ENCODE data around the gene ARL14EP.

Gene ARL14EP

GRCh38 chr11:30328681-30329080 lies 5.8 kb downstream of the ARL14EP start:
- no peak for DNase-seq

DNA sequence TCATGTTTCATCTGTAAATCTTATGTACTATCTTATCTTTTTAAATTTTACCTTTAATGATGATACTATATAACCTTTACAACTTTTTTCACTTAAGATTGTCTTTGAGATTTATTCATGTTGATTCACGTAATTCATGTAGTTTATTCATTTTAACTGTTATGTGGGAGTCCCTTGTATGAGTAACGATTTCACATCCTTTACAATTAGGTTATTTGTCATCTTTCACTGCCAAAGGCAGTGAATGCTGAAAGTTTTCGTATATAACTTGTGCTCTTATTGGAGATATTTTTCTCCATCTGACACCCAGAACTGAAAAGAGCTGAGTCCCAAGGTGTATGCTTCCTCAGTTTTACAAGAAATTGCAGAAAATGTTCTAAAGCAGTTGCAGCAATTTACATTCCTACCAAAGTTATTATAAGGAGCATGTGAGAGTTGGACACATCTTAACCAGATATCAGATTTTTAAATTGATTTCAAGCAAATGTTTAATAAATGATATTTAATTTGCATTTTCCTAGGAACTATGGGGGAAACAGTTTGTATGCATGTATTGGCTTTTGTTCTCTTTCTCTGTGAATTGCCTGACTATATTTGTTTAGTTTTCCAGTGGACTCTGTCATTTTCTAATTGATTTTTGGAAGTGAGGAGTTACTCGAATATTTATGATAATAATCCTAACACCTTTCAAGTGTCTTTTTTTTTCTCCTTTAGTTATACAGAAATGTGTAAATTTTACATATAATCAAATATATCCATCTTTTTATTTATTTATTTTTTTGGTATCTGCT lies 6.4 kb downstream of the ARL14EP start:
- no peak for DNase-seq

GRCh38 chr11:30333405-30333804 lies 10.5 kb downstream of the ARL14EP start:
- DNase-seq, result no peak

GRCh38 chr11:30342736-30343166 lies 19.8 kb downstream of the ARL14EP start:
- no peak for DNase-seq

DNA sequence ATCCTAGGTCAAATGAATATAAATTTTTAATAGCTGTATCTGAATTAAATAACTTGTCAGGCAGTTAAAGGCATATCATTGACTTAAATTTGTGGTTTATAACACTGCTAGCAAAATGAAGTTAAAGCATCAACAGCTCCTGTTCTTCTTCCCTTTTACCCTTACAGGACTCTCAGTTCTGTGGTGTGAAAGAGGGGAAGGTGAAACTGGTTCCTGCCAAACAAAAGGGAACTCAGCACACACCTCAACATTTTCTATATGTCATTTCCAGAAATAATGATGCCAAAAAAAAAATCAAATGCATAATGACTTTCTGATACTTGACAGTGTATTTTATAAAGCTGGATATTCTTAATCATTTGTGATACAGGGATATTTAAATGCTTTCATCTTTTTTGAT lies 21.2 kb downstream of the ARL14EP start:
- no peak for DNase-seq

- no peak for DNase-seq
Measured at GRCh38 chr11:30345644-30346043, 22.7 kb downstream of the ARL14EP start.

GRCh38 chr11:30346068-30346688 lies 23.3 kb downstream of the ARL14EP start:
- DNase-seq, result peak; percentile 36

GRCh38 chr11:30348035-30348434 lies 25.1 kb downstream of the ARL14EP start:
- no peak for DNase-seq

DNA sequence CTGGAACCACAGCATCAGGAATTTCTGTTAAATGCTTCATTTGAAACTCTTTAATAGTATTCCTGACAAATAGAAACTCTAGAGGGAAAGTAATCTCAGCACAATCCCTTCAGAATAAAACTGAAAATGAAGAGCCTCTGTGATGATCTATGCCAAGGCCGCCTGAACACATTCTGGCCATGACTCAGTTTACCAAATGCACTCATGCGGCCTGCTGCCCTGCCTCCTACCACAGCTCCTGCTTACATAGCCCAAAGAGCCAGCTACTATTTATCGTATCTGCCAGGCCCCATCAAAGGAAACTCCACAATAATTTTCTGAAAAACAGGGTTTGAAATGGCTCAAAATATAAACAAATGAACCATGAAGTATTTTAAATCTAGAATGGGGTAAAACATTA lies 27.0 kb downstream of the ARL14EP start:
- DNase-seq, result no peak

- no peak for DNase-seq
Measured at GRCh38 chr11:30350384-30350783, 27.5 kb downstream of the ARL14EP start.

DNA sequence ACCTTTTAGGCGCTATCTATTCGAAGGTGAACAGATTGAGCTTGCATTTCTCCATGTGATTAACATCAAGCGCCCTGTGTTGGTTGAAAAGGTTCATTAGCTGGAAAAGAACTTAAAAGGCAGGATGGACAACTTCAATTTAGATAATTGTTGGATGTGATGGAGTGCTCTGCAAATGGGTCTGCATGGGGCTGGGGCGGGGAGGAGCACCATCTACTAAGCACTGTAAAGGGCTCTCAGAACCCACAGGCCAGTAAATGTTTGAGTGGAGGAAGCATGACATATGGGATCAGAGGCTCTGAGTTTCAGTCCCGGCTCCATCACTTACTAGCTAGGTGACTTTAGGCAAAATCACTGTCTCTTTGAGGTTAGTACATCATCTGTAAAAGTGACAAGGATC lies 28.2 kb downstream of the ARL14EP start:
- no peak for DNase-seq

GRCh38 chr11:30356391-30356790 lies 33.5 kb downstream of the ARL14EP start:
- no peak for DNase-seq

- no peak for DNase-seq
Measured at GRCh38 chr11:30357872-30358271, 35.0 kb downstream of the ARL14EP start.

DNA sequence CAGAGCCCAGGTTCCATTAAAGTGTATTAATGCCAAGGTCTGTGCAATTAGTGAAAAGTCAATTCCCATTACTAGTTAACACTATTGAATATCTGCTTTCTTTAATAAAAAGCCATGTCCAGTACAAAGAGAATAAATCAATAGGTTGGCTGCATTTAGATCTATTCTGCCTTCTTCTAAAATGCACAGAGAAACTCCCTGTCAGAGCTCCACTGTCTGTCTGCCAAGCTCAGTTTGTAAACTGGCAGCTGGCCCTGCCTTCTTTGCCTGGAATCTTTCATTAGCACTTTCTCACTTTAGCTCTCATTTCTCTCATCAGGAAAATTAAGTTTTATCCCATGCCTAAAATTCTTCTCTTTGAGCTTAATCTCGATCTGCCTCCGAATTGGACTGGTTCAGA lies 35.6 kb downstream of the ARL14EP start:
- DNase-seq, result no peak

DNA sequence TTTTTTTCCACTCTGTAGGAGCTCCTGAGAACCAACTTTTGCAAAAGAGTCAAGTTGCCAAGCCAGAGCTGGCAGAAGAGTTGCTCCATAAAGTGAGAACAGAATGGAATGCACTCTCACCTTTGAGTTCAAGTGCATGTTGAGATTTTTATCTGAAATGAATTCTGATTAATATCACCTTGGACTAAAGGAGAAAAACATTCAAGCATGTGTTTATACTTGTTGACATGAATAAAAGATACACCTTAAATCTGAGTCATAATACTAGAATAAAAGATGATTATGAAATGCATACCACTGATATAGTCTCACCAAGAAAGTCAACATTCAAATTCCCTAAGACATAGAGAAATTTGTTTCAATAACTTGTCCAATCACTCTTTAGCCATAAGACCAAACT lies 37.8 kb downstream of the ARL14EP start:
- DNase-seq, result no peak

DNA sequence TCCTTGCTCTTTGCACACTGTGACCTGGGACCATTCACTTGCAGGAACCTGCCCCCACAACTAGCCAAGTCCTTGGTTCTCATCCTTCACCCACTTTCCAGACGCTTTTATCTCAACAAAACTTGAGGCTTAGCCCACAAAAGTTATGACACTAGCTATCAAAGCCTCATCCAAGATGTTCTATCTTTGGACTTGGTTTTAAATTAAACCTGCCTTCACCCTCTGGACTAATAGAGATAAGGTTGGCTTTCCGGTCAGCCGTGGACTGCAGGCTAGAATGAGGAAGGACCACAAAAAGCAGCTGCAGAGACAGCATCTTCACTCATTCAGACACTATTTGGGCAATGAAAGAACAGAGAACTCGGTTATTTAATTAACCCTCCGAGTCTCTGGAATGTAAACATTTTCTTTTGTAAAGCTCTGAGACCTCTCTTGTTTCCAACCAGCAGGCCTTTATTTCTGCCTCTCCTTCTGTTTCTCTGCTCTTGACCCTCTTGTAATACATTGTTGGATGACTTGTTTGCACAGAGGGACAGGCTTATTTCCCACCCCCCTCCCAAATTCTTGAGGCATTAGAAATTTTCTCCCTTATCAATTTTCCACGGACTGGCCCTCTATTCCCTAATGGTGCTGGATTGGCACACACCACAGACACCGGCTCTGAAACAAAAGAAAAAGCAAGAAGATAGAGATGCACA lies 41.4 kb downstream of the ARL14EP start:
- DNase-seq, result no peak

- no peak for DNase-seq
Measured at GRCh38 chr11:30364837-30365482, 42.1 kb downstream of the ARL14EP start.

DNA sequence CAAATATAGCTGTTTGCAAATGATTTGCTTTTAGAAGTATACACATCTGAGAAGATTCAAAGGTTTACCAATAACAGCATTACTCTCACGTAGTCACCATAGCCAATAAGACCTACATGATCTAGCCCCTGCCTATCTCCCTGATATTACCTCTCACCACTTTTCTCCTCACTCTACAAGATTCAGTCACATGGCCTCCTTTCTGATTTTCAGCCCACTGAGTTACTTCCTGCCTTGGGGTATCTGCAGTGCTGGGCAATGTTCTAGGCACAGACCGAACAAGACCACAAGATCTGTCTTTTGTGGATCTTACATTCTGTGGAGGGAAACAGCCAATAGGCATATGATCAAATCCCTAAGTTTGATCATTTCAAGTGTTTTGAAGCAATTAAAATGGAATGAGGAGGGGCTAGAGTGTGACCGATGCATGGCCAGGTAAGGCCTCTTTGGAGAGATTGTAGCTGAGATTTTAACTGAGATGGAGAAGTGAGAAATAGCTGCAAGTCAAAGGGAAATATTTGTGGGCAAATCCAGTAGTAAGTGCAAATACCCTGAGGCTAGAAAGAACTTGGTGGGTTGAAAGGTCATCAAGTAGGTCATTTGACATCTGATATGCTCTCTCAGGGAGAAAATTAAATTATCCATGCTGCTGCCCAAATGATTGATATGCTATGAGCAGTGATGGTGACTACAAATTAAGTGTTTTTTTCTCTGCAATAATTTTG lies 43.1 kb downstream of the ARL14EP start:
- DNase-seq, result no peak

DNA sequence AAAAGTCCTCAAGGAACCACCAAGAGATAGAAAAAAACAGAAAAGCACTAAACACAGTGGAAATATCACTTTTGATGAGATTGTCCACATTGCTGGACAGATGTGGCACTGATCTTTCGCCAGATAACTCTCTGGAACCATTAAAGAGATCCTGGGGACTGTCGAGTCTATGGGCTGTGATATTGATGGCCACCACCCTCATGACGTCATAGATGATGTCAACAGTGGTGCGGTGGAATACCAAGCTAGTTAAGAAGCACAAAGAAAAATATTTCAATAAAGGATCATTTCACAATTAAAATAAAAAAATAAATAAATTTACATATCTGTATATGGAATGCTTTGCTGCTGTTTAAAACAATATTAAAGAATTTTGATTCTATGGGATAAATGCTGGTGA lies 45.5 kb downstream of the ARL14EP start:
- DNase-seq, result no peak

DNA sequence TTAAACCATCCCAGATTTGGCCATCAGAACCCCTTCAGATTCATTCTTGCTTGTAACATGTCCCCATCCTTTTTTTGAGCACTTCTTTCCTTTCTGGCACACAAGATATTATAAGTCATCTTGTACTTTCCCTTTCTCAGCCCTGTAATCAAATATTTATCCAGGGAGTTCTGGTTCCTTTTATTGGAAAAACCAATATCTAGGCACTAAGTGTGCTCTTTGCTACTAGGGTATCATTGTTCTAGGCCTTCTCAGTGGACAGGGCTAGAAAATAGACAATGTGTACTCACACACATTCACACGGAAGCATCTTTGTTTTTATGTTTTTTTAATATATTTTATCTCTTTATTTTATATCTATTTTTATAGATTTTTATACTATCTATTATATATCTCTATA lies 47.3 kb downstream of the ARL14EP start:
- no peak for DNase-seq

- no peak for DNase-seq
Measured at GRCh38 chr11:30377347-30377746, 54.4 kb downstream of the ARL14EP start.

- DNase-seq, result no peak
Measured at GRCh38 chr11:30380846-30381245, 57.9 kb downstream of the ARL14EP start.

- no peak for DNase-seq
Measured at GRCh38 chr11:30381879-30382278, 59.0 kb downstream of the ARL14EP start.

Measured in NCI-H1092 (cell line).